Suprapubic skin (tissue), 4 donors: Measurements from ENCODE around the gene NGDN.

Experiments used
- EP300 ChIP-seq: sonication (generic); formaldehyde crosslinking; IDR thresholded peaks from one replicate; pipeline ENCODE4 v1.6.1; 2017; ENCODE audit warnings: antibody characterized with exemption
- POLR2A ChIP-seq, 2 donors: fragments of 450-650 bp; IDR thresholded peaks; one replicate each; pipeline ENCODE4 v1.6.1; 2017; ENCODE audit warnings: antibody characterized with exemption in 2 of 2, mild to moderate bottlenecking in 2 of 2, moderate library complexity in 2 of 2
- POLR2AphosphoS5 ChIP-seq, 3 donors: sonication (generic); formaldehyde crosslinking; IDR thresholded peaks; one replicate each; pipeline ENCODE4 v1.6.1; 2017; ENCODE audit warnings: antibody characterized with exemption in 3 of 3
- TF ChIP-seq, protein P1 (sequence below), 2 donors: fragments of 200-600 bp in 1 of 2; fragments of 450-650 bp in 1 of 2; sonication (generic) in 1 of 2; IDR thresholded peaks; one replicate each; pipeline ENCODE4 v1.5.1; 2016 to 2019; ENCODE audit warnings: antibody characterized with exemption in 2 of 2, mild to moderate bottlenecking in 1 of 2, moderate library complexity in 1 of 2

GRCh38 chr14:23450379-23450778 lies 19.1 kb upstream of the NGDN start:
- TF ChIP-seq, protein P1, sequence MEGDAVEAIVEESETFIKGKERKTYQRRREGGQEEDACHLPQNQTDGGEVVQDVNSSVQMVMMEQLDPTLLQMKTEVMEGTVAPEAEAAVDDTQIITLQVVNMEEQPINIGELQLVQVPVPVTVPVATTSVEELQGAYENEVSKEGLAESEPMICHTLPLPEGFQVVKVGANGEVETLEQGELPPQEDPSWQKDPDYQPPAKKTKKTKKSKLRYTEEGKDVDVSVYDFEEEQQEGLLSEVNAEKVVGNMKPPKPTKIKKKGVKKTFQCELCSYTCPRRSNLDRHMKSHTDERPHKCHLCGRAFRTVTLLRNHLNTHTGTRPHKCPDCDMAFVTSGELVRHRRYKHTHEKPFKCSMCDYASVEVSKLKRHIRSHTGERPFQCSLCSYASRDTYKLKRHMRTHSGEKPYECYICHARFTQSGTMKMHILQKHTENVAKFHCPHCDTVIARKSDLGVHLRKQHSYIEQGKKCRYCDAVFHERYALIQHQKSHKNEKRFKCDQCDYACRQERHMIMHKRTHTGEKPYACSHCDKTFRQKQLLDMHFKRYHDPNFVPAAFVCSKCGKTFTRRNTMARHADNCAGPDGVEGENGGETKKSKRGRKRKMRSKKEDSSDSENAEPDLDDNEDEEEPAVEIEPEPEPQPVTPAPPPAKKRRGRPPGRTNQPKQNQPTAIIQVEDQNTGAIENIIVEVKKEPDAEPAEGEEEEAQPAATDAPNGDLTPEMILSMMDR (IDR thresholded peaks at IDR 0.05) = no peak
- TF ChIP-seq POLR2A (IDR thresholded peaks at IDR 0.05) = no peak
- TF ChIP-seq POLR2AphosphoS5 (IDR thresholded peaks at IDR 0.05) = no peak
- no peak for TF ChIP-seq EP300
